Mesothelial cell of epicardium (in vitro differentiated cells): ENCODE measurements around the gene WWOX. TPM values are rescaled to one million over a fixed set of nuclear protein-coding genes. Genes with fewer than 3 reads are reported as not detected.

Experiments
- DNase-seq, 2 experiments: peaks; one replicate each; pipeline ENCODE4 v3.0.0; 2021; ENCODE audit warnings: low spot score in 2 of 2; ENCODE audit not compliant: unreplicated experiment in 2 of 2
- H3K27ac Mint-ChIP-seq: 2 replicates; pipeline ENCODE4 v1.8.0; 2021; ENCODE audit warnings: mixed read lengths
- H3K27me3 Mint-ChIP-seq: 2 replicates; pipeline ENCODE4 v1.8.0; 2021; ENCODE audit warnings: low read depth, mixed read lengths
- H3K36me3 Mint-ChIP-seq: 2 replicates; pipeline ENCODE4 v1.8.0; 2021; ENCODE audit warnings: mixed read lengths
- H3K4me1 Mint-ChIP-seq: 2 replicates; pipeline ENCODE4 v1.8.0; 2021; ENCODE audit warnings: mixed read lengths
- H3K4me3 Mint-ChIP-seq: 2 replicates; pipeline ENCODE4 v1.8.0; 2021; ENCODE audit warnings: mild to moderate bottlenecking, moderate library complexity, mixed read lengths
- H3K9me3 Mint-ChIP-seq: 2 replicates; pipeline ENCODE4 v1.8.0; 2021; ENCODE audit warnings: mixed read lengths
- total RNA-seq: library from RNA; stranded (reverse); gene quantifications from 3 replicates; pipeline ENCODE4 v1.2.1, GENCODE V29; 2021
- TF ChIP-seq, protein P1 (sequence below): fragments of 200-600 bp; sonication (generic); IDR thresholded peaks from one replicate; pipeline ENCODE4 v1.5.0; 2021; ENCODE audit warnings: antibody characterized with exemption; ENCODE audit not compliant: unreplicated experiment

Gene WWOX
- total RNA-seq, 1 donor from 2014 or later = 29.7 TPM

DNA sequence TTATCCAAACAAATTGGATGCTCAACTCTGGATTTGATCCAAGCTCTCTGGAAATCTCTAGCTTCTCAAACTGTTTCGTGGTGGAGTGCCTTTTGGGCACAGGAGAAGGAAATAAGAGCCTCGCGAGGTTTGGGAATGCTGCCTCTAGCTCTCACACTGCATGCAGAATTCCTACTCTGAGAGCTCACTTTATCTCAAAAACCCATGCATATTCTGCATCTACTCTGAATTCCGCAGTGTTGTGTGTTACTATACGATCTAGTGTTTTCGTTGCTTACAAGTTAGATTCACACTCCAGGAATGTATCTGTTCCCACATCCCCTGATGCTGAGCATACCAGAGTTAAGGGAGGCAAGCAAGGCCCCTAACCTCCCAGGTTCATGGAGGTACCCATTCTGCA lies 462.7 kb downstream of the WWOX start:
- Mint-ChIP-seq H3K4me3 (no peak overlapping the region), H3K36me3 (peaks cover 8% of the 10 kb centered on the region), H3K4me1 (peaks cover 4% of the 10 kb centered on the region), H3K27me3 (no peaks in the 10 kb centered on the region), H3K9me3 (peaks cover 18% of the 10 kb centered on the region), H3K27ac (no peak overlapping the region)
- TF ChIP-seq, protein P1, sequence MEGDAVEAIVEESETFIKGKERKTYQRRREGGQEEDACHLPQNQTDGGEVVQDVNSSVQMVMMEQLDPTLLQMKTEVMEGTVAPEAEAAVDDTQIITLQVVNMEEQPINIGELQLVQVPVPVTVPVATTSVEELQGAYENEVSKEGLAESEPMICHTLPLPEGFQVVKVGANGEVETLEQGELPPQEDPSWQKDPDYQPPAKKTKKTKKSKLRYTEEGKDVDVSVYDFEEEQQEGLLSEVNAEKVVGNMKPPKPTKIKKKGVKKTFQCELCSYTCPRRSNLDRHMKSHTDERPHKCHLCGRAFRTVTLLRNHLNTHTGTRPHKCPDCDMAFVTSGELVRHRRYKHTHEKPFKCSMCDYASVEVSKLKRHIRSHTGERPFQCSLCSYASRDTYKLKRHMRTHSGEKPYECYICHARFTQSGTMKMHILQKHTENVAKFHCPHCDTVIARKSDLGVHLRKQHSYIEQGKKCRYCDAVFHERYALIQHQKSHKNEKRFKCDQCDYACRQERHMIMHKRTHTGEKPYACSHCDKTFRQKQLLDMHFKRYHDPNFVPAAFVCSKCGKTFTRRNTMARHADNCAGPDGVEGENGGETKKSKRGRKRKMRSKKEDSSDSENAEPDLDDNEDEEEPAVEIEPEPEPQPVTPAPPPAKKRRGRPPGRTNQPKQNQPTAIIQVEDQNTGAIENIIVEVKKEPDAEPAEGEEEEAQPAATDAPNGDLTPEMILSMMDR = no peak
- no peak for DNase-seq

DNA sequence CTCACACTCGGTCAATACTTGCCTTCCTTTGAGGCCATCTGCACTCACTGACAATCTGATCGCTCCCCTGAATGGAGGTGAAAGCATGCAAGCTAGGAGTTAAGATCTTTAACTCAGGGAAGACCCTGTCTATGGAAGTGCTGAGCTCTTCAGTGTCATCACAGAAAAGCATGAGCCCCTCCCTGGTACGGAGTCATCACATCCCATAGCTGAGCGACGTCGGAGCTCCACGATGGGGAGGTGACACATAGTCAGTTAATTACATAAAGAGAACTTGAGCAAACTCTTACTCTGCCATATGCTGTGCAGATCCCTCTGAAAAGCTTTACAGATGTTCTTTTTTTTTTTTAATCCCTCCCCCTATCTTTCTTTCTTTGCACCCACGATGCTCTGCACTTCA lies 463.2 kb downstream of the WWOX start:
- Mint-ChIP-seq H3K36me3 (peaks cover 8% of the 10 kb centered on the region), H3K27me3 (no peaks in the 10 kb centered on the region), H3K27ac (no peak overlapping the region), H3K4me3 (no peak overlapping the region), H3K4me1 (peaks cover 4% of the 10 kb centered on the region), H3K9me3 (peaks cover 18% of the 10 kb centered on the region)
- no peak for DNase-seq
- TF ChIP-seq, protein P1 = no peak

DNA sequence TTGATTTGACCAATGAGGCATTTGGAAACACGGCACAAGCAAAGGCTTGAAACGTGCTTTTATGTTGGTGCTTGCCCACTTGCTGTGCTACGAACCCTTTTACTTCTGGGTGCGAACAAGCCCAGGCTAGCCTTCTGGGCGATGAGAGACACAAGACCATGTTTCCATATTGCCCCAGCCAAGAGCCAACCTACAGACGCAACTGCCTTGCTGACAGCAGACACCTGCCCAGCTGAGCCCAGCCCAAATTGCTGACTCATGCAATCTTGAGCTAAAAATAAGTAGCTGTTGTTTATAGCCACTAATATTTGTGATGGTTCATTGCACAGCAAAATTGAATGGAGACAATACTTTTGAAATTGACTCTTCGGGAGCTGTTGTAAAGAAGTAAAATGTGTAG lies 464.5 kb downstream of the WWOX start:
- no peaks in the 10 kb centered on the region for H3K27me3 Mint-ChIP-seq
- no peak for DNase-seq
- H3K4me1 Mint-ChIP-seq = peaks cover 4% of the 10 kb centered on the region
- TF ChIP-seq, protein P1 = no peak
- H3K36me3 Mint-ChIP-seq = peaks cover 8% of the 10 kb centered on the region
- H3K27ac Mint-ChIP-seq = no peak overlapping the region
- peaks cover 18% of the 10 kb centered on the region for H3K9me3 Mint-ChIP-seq
- H3K4me3 Mint-ChIP-seq = no peak overlapping the region

DNA sequence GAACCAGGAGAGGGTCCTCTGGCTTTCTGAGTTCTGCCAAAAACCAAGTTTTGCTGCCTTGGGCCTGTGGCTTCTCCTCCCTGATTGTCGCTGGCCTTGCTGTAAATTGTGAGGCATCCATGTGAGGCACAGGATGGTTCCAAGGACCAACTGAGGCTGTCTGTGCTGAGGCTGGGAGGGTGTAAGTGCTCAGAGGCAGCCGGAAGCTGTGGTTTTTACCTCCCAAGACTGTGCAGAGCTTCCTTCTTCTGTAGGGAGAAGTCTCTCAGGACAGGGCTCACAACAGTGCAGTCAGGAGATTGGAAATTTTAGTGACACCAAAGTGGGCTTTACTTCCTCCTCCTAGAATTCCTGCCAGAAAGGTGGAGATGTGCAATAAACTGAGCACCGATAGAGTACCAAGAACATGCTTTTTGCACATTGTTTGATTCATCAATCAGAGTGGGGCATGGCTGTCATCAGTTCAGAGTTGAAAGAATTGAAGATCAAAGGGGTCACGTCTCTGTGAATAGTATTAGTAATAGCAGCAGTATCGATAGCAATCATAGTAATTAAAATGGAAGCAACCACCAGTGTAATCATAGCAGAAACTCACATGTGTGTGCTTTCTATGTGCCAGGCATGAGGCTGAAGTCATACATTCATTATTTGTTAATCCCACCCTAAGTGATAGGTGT lies 467.1 kb downstream of the WWOX start:
- no peak overlapping the region for H3K4me3 Mint-ChIP-seq
- peaks cover 8% of the 10 kb centered on the region for H3K36me3 Mint-ChIP-seq
- peaks cover 6% of the 10 kb centered on the region for H3K4me1 Mint-ChIP-seq
- no peaks in the 10 kb centered on the region for H3K27me3 Mint-ChIP-seq
- H3K27ac Mint-ChIP-seq = no peak overlapping the region
- TF ChIP-seq, protein P1 = no peak
- no peak for DNase-seq
- peaks cover 14% of the 10 kb centered on the region for H3K9me3 Mint-ChIP-seq

DNA sequence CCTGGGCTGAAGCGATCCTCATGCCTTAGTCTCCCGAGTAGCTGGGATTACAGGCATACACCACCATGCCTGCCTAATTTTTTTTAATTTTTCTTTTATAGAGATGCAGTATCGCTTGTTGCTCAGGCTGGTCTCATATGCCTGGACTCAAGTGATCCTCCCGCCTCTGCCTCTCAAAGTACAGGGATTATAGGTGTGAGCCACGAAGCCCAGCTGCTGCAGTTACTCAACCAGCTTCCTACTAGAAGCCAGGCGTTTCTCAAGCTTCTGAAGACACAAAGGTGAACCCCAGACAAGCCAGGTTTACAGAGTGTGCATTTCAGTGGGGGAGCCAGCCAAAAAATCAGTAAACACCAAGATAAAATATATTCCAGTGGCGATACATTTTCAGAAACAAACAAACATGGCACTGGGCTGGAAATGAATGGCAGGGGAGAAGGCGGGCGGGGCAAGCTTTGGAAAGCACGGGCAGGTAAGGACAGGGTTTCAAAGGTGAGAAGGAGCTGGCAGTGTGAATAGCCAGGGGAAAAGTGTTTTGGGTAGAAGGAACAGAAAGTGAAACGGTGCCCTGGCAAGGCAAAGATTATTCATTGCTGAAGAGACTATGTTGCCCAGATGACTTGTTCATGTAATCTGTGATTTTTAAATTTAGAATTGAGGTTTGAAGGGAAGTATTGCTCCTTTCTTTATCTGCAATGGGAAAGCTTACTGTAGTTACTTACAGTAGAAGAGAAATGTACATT lies 471.1 kb downstream of the WWOX start:
- no peak for DNase-seq
- Mint-ChIP-seq H3K9me3 (peaks cover 9% of the 10 kb centered on the region), H3K27ac (peak overlapping the region; percentile 55), H3K4me3 (no peak overlapping the region), H3K4me1 (peaks cover 16% of the 10 kb centered on the region), H3K36me3 (no peaks in the 10 kb centered on the region), H3K27me3 (no peaks in the 10 kb centered on the region)
- TF ChIP-seq, protein P1 = no peak
